B cell (primary cell): Measurements from ENCODE around the gene TMEM108.

Source experiments
- CTCF ChIP-seq: fragments of 200-600 bp; IDR thresholded peaks from one replicate; pipeline ENCODE4 v1.8.0; 2022; ENCODE audit warnings: antibody characterized with exemption, mild to moderate bottlenecking
- EZH2 ChIP-seq: IDR thresholded peaks from 2 replicates; pipeline ENCODE4 v1.6.1; 2012; ENCODE audit warnings: borderline replicate concordance, low read depth, mild to moderate bottlenecking, moderate library complexity, low read length; ENCODE audit not compliant: insufficient read depth, poor library complexity, severe bottlenecking

DNA sequence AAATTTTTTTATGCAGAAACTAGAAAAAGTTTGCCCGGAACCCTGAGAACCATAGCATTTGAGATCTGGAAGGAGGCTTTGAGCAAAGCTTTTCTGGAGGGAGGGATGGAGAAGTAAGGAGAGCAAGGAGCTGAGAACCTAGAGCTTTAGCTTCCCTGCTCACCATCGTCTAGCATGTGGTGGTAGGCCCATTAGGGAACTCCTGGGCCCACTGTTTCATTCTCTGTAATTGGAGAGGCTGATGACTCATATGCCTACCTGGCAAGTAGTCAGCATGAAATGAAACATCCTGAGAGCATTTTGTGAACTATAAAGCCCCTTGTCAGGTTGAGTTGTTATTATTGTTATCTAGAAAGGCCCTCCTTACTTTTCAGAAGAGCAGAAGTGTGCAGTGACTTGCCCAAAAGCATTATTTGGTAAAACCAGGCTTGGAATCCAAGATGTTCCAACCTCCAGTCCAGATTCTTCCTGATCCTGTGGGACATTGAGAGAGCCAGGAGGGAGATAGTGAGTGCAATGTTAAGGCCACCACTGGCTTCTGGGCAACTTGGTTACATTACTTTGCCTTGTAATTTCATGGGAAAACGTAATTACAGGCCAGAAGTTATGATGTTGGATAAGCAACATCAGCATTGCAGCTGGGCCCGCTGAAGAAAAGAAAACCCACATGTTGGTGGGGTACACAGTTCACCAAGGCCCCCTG is 257.2 kb downstream of the TMEM108 start:
- no peak for TF ChIP-seq EZH2
- TF ChIP-seq CTCF: no peak
